Measurements from ENCODE around the gene ABTB2. TPM values are rescaled to one million over a fixed set of nuclear protein-coding genes. Genes with fewer than 3 reads are reported as not detected.

The ABTB2 gene
- total RNA-seq, 1 experiment from 2014 or later, result 5.5 TPM

DNA sequence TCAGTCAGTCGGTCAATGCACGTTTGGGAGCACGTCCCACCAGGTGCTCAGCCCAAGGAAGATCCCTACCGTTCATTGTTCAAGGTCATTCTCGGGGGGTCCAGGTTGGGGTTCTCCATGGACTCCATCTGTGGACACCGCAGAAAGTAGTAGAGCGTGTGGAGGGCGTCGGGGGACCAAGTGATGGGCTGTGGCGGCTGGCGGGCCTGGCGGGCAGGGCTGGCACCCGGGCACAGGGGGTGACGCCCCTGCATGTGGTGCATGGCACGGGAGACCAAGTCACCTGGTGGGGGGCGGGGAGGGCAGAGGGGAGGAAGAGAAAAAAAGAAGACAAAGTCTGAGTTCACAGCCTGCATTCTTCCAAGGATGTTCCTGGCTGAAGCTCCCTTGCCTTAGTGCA is 160.6 kb downstream of the ABTB2 start:
- Histone ChIP-seq H2BK12ac (ENCODE audit: insufficient read length, low read depth, low read length) (no peak overlapping the region), H4K20me1 (ENCODE audit: control insufficient read depth, insufficient read depth, insufficient read length) (no peaks in the 10 kb centered on the region), H3K23me2 (ENCODE audit: insufficient read length, low read depth, low read length, poor library complexity, severe bottlenecking) (no peaks in the 10 kb centered on the region), H3K4me2 (ENCODE audit: insufficient read depth, insufficient read length, low read length) (no peak overlapping the region), H4K5ac (ENCODE audit: insufficient read length, low read depth, low read length) (no peak overlapping the region), H2AK5ac (ENCODE audit: insufficient read length, low read length) (no peak overlapping the region), H3K56ac (ENCODE audit: insufficient read length, low read depth, low read length) (no peak overlapping the region), H3K9me3 (ENCODE audit: control insufficient read depth, low read depth, low read length) (no peaks in the 10 kb centered on the region), H2BK5ac (ENCODE audit: insufficient read length, low read length) (no peak overlapping the region), H3K4ac (ENCODE audit: low read depth, low read length) (no peak overlapping the region), H3K79me1 (ENCODE audit: insufficient read depth, low read depth, low read length, poor library complexity, severe bottlenecking) (no peaks in the 10 kb centered on the region), H3T11ph (ENCODE audit: low read length) (no peak overlapping the region), H3K23ac (ENCODE audit: insufficient read length, low read depth, low read length) (no peak overlapping the region), H2AFZ (ENCODE audit: low read length) (no peak overlapping the region), H4K8ac (replicated peaks; ENCODE audit: insufficient read length, low read depth, low read length) (no peak overlapping the region), H2BK120ac (ENCODE audit: low read depth, low read length, poor library complexity, severe bottlenecking) (no peak overlapping the region), H2BK20ac (ENCODE audit: low read depth, low read length, poor library complexity, severe bottlenecking) (no peak overlapping the region), H3K18ac (ENCODE audit: insufficient read length, low read depth, low read length) (no peak overlapping the region), H2BK15ac (ENCODE audit: low read depth, low read length) (no peak overlapping the region), H3K27me3 (ENCODE audit: insufficient read depth, low read length) (no peaks in the 10 kb centered on the region), H3K79me2 (ENCODE audit: insufficient read depth, low read length) (no peaks in the 10 kb centered on the region), H3K27ac (ENCODE audit: insufficient read length, low read depth, low read length) (no peak overlapping the region), H3K14ac (ENCODE audit: insufficient read depth, low read length) (no peak overlapping the region), H3K9ac (ENCODE audit: extremely low read depth, insufficient read length, low read length) (no peak overlapping the region), H3K4me1 (ENCODE audit: insufficient read depth, low read length) (peaks cover 8% of the 10 kb centered on the region; the same call in 1 of the 2 replicates), H4K91ac (ENCODE audit: insufficient read length, low read depth, low read length) (no peak overlapping the region)
- no CpG with 5 or more reads among the region's 16 CpGs for WGBS (ENCODE audit: extremely low coverage, insufficient read length, low lambda C conversion rate)
- DNase-seq, result no peak
- H3K36me3 Mint-ChIP-seq (ENCODE audit: insufficient read depth in 1 of 3, low read depth in 3 of 3), result peaks cover 0 to 3% (median 0%) of the 10 kb centered on the region in 3 experiments; a peak in 4 of 7 replicates
- H3K27ac Mint-ChIP-seq, result peak overlapping the region in 1 of 3 experiments; percentile 74; a peak in 1 of 7 replicates
- H3K4me3 Mint-ChIP-seq, result no peak overlapping the region
- peaks cover 34 to 35% of the 10 kb centered on the region in 2 experiments for H3K4me1 Mint-ChIP-seq
- H3K27me3 Mint-ChIP-seq (ENCODE audit: low read depth), result no peaks in the 10 kb centered on the region
- H3K9me3 Mint-ChIP-seq, result no peaks in the 10 kb centered on the region
- TF ChIP-seq, protein P1, sequence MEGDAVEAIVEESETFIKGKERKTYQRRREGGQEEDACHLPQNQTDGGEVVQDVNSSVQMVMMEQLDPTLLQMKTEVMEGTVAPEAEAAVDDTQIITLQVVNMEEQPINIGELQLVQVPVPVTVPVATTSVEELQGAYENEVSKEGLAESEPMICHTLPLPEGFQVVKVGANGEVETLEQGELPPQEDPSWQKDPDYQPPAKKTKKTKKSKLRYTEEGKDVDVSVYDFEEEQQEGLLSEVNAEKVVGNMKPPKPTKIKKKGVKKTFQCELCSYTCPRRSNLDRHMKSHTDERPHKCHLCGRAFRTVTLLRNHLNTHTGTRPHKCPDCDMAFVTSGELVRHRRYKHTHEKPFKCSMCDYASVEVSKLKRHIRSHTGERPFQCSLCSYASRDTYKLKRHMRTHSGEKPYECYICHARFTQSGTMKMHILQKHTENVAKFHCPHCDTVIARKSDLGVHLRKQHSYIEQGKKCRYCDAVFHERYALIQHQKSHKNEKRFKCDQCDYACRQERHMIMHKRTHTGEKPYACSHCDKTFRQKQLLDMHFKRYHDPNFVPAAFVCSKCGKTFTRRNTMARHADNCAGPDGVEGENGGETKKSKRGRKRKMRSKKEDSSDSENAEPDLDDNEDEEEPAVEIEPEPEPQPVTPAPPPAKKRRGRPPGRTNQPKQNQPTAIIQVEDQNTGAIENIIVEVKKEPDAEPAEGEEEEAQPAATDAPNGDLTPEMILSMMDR (conservative IDR thresholded peaks at IDR 0.05), result no peak
